ENCODE data around the gene NDUFB10.

- TF ChIP-seq YY1 (IDR thresholded peaks at IDR 0.05; ENCODE audit: insufficient read depth, insufficient read length) (no peak), ZNF274 (IDR thresholded peaks at IDR 0.05; ENCODE audit: low read depth, low read length) (no peak), SUZ12 (IDR thresholded peaks at IDR 0.05; ENCODE audit: extremely low read depth, insufficient read depth, insufficient read length) (no peak)
Measured at GRCh38 chr16:2001456-2002355, 42.4 kb downstream of the NDUFB10 start.

Measured in NT2/D1 (cell line).